ENCODE data around the gene HPSE.

Gene HPSE

GRCh38 chr4:83334425-83335241, at the start of gene HPSE:
Gene HPSE, minus strand, starts transcription at chr4:83334848. Its CDS starts 66 bp downstream, at chr4:83334782.
- peak within 1 kb of the TSS; percentile 72 for H3K27ac Mint-ChIP-seq
- peak; percentile 86 for DNase-seq
- CTCF ChIA-PET = no interaction called here
- H3K4me1 Mint-ChIP-seq = peaks cover 45% of the 10 kb centered on the region
- peaks cover 10% of the 10 kb centered on the region for H3K9me3 Mint-ChIP-seq
- H3K36me3 Mint-ChIP-seq = peaks cover 27% of the 10 kb centered on the region
- peak within 1 kb of the TSS; percentile 90 for H3K4me3 Mint-ChIP-seq
- H3K27me3 Mint-ChIP-seq = peaks cover 33% of the 10 kb centered on the region

GRCh38 chr4:83382850-83383249, 48.2 kb upstream of the HPSE start:
- Mint-ChIP-seq H3K9me3 (peaks cover 17% of the 10 kb centered on the region), H3K27ac (no peak overlapping the region), H3K4me1 (peaks cover 5% of the 10 kb centered on the region), H3K27me3 (peaks cover 10% of the 10 kb centered on the region), H3K4me3 (no peak overlapping the region), H3K36me3 (peaks cover 5% of the 10 kb centered on the region)
- CTCF ChIA-PET = no interaction called here
- DNase-seq = no peak

GRCh38 chr4:83381173-83381572, 46.5 kb upstream of the HPSE start:
- Mint-ChIP-seq H3K4me1 (no peaks in the 10 kb centered on the region), H3K27me3 (peaks cover 10% of the 10 kb centered on the region), H3K9me3 (peaks cover 25% of the 10 kb centered on the region), H3K27ac (no peak overlapping the region), H3K4me3 (no peak overlapping the region), H3K36me3 (peaks cover 5% of the 10 kb centered on the region)
- DNase-seq = no peak
- CTCF ChIA-PET = no interaction called here

- no peak overlapping the region for H3K4me3 Mint-ChIP-seq
- no peak overlapping the region for H3K27ac Mint-ChIP-seq
- CTCF ChIA-PET = interaction anchor here (1.5 to 1.9 kb wide), 2 partner anchors 8 to 16 kb away, joined by 3 to 4 read pairs; no protein-coding TSS in a partner anchor
- H3K9me3 Mint-ChIP-seq = peaks cover 28% of the 10 kb centered on the region
- H3K27me3 Mint-ChIP-seq = peaks cover 19% of the 10 kb centered on the region
- H3K36me3 Mint-ChIP-seq = peaks cover 5% of the 10 kb centered on the region
- no peaks in the 10 kb centered on the region for H3K4me1 Mint-ChIP-seq
- DNase-seq = no peak
Observed at GRCh38 chr4:83378419-83378818, 43.8 kb upstream of the HPSE start.

GRCh38 chr4:83372931-83373330, 38.3 kb upstream of the HPSE start:
- no peaks in the 10 kb centered on the region for H3K36me3 Mint-ChIP-seq
- CTCF ChIA-PET = interaction anchor here (1.4 kb wide), 1 partner anchor 11 kb away, joined by 3 read pairs; no protein-coding TSS in a partner anchor
- H3K4me1 Mint-ChIP-seq = peaks cover 9% of the 10 kb centered on the region
- H3K27me3 Mint-ChIP-seq = peaks cover 26% of the 10 kb centered on the region
- no peak for DNase-seq
- peaks cover 12% of the 10 kb centered on the region for H3K9me3 Mint-ChIP-seq
- H3K27ac Mint-ChIP-seq = no peak overlapping the region
- no peak overlapping the region for H3K4me3 Mint-ChIP-seq

GRCh38 chr4:83371936-83372335, 37.3 kb upstream of the HPSE start:
- Mint-ChIP-seq H3K4me1 (peaks cover 9% of the 10 kb centered on the region), H3K36me3 (no peaks in the 10 kb centered on the region), H3K9me3 (peaks cover 6% of the 10 kb centered on the region), H3K4me3 (no peak overlapping the region), H3K27me3 (peaks cover 29% of the 10 kb centered on the region), H3K27ac (no peak overlapping the region)
- CTCF ChIA-PET = no interaction called here
- no peak for DNase-seq

GRCh38 chr4:83371235-83371634, 36.6 kb upstream of the HPSE start:
- CTCF ChIA-PET = interaction anchor here (1.0 kb wide), 1 partner anchor 87 kb away, joined by 4 read pairs; the partner anchor contains the start of gene COQ2
- peaks cover 4% of the 10 kb centered on the region for H3K9me3 Mint-ChIP-seq
- H3K4me3 Mint-ChIP-seq = no peak overlapping the region
- H3K27me3 Mint-ChIP-seq = peaks cover 36% of the 10 kb centered on the region
- peaks cover 9% of the 10 kb centered on the region for H3K4me1 Mint-ChIP-seq
- H3K27ac Mint-ChIP-seq = no peak overlapping the region
- DNase-seq = no peak
- H3K36me3 Mint-ChIP-seq = no peaks in the 10 kb centered on the region

GRCh38 chr4:83370640-83370906, 35.9 kb upstream of the HPSE start:
- peaks cover 35% of the 10 kb centered on the region for H3K27me3 Mint-ChIP-seq
- no peak overlapping the region for H3K4me3 Mint-ChIP-seq
- H3K9me3 Mint-ChIP-seq = no peaks in the 10 kb centered on the region
- DNase-seq = no peak
- H3K4me1 Mint-ChIP-seq = peaks cover 9% of the 10 kb centered on the region
- no peak overlapping the region for H3K27ac Mint-ChIP-seq
- no peaks in the 10 kb centered on the region for H3K36me3 Mint-ChIP-seq
- CTCF ChIA-PET = interaction anchor here (1.0 to 1.3 kb wide), 3 partner anchors 9 to 86 kb away, joined by 3 to 4 read pairs (median 3); partner anchors contain the start of gene COQ2

GRCh38 chr4:83369831-83370639, 35.4 kb upstream of the HPSE start:
- Mint-ChIP-seq H3K4me3 (no peak overlapping the region), H3K27ac (no peak overlapping the region), H3K36me3 (no peaks in the 10 kb centered on the region), H3K4me1 (peaks cover 9% of the 10 kb centered on the region), H3K9me3 (no peaks in the 10 kb centered on the region), H3K27me3 (peaks cover 35% of the 10 kb centered on the region)
- CTCF ChIA-PET = interaction anchor here (1.0 to 1.3 kb wide), 3 partner anchors 9 to 86 kb away, joined by 3 to 4 read pairs (median 3); partner anchors contain the start of gene COQ2
- DNase-seq = no peak

- H3K27ac Mint-ChIP-seq = no peak overlapping the region
- CTCF ChIA-PET = no interaction called here
Observed at GRCh38 chr4:83364312-83364711, 29.7 kb upstream of the HPSE start.

GRCh38 chr4:83362492-83363329, 28.1 kb upstream of the HPSE start:
- Mint-ChIP-seq H3K27ac (no peak overlapping the region), H3K27me3 (peaks cover 30% of the 10 kb centered on the region), H3K9me3 (no peaks in the 10 kb centered on the region), H3K4me1 (no peaks in the 10 kb centered on the region), H3K4me3 (no peak overlapping the region), H3K36me3 (no peaks in the 10 kb centered on the region)
- no peak for DNase-seq
- CTCF ChIA-PET = interaction anchor here (0.7 to 1.9 kb wide), 9 partner anchors 10 to 136 kb away, joined by 3 to 8 read pairs (median 3); partner anchors contain the start of gene COQ2

More at GRCh38 chr4:83364312-83364711, 29.7 kb upstream of the HPSE start:
- H3K9me3 Mint-ChIP-seq = no peaks in the 10 kb centered on the region
- no peaks in the 10 kb centered on the region for H3K36me3 Mint-ChIP-seq
- H3K27me3 Mint-ChIP-seq = peaks cover 30% of the 10 kb centered on the region
- DNase-seq = no peak
- H3K4me1 Mint-ChIP-seq = no peaks in the 10 kb centered on the region
- no peak overlapping the region for H3K4me3 Mint-ChIP-seq

GRCh38 chr4:83361416-83362103, 26.9 kb upstream of the HPSE start:
- Mint-ChIP-seq H3K4me3 (no peak overlapping the region), H3K36me3 (no peaks in the 10 kb centered on the region), H3K9me3 (no peaks in the 10 kb centered on the region), H3K27me3 (peaks cover 23% of the 10 kb centered on the region), H3K4me1 (peaks cover 6% of the 10 kb centered on the region), H3K27ac (no peak overlapping the region)
- no peak for DNase-seq
- CTCF ChIA-PET = interaction anchor here (1.1 to 1.9 kb wide), 7 partner anchors 10 to 137 kb away, joined by 3 to 8 read pairs (median 4); partner anchors contain the start of gene COQ2

GRCh38 chr4:83360018-83360417, 25.4 kb upstream of the HPSE start:
- Mint-ChIP-seq H3K4me3 (no peak overlapping the region), H3K9me3 (no peaks in the 10 kb centered on the region), H3K27me3 (peaks cover 13% of the 10 kb centered on the region), H3K36me3 (no peaks in the 10 kb centered on the region), H3K27ac (no peak overlapping the region), H3K4me1 (peaks cover 6% of the 10 kb centered on the region)
- no peak for DNase-seq
- CTCF ChIA-PET = interaction anchor here (0.6 to 1.4 kb wide), 2 partner anchors 76 to 96 kb away, joined by 3 read pairs; partner anchors contain the start of genes HELQ and MRPS18C
